ENCODE results near the gene FRZB. TPM values are rescaled to one million over a fixed set of nuclear protein-coding genes. Genes with fewer than 3 reads are reported as not detected.
A peak's percentile ranks its signal among the peaks of the same experiment; 100 is the strongest.

FRZB gene
- total RNA-seq, 2 donors from 2014 or later = 140 to 203 TPM

DNA sequence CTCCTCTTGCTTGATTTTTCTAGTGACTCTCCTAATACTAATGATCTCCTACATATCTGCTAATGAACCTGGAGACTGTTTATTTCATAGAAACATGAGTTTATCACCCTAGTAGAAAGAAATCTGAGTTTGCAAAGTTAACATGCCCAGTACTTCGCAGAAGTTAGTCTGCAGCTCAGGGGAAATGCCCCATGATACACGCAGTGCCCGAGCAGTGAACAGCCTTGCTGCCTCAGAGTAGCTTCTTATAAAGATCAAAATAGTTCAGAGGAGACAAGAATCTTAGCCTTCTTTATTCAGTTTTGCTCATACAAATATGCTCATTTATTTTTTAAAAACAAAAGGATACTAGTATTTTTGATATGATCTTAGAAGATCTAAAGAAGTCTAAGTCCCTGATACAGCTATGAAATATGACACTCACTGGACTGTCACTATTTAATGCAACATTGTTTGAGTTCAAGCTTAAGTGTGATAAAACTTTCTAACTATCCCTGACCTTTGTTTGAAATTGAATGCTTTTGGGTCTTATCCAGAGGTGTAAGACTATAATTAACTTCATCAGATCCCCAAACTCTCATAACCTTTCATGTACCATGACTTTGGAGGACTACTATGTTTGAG lies 20.5 kb downstream of the FRZB start:
- TF ChIP-seq, protein P1, sequence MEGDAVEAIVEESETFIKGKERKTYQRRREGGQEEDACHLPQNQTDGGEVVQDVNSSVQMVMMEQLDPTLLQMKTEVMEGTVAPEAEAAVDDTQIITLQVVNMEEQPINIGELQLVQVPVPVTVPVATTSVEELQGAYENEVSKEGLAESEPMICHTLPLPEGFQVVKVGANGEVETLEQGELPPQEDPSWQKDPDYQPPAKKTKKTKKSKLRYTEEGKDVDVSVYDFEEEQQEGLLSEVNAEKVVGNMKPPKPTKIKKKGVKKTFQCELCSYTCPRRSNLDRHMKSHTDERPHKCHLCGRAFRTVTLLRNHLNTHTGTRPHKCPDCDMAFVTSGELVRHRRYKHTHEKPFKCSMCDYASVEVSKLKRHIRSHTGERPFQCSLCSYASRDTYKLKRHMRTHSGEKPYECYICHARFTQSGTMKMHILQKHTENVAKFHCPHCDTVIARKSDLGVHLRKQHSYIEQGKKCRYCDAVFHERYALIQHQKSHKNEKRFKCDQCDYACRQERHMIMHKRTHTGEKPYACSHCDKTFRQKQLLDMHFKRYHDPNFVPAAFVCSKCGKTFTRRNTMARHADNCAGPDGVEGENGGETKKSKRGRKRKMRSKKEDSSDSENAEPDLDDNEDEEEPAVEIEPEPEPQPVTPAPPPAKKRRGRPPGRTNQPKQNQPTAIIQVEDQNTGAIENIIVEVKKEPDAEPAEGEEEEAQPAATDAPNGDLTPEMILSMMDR (IDR thresholded peaks at IDR 0.05) = no peak
- ATAC-seq (ENCODE audit: insufficient number of reproducible peaks, low FRiP score, low read depth) (no peak), DNase-seq (ENCODE audit: low spot score) (no peak)
- no peak overlapping the region for H3K27ac ChIP-seq
- H3K9me3 ChIP-seq = no peaks in the 10 kb centered on the region
- H3K27me3 ChIP-seq (replicated peaks; ENCODE audit: insufficient read depth) = no peaks in the 10 kb centered on the region
- H3K36me3 ChIP-seq = no peaks in the 10 kb centered on the region
- peaks cover 0 to 20% of the 10 kb centered on the region in 2 donors for H3K4me1 ChIP-seq (ENCODE audit: control insufficient read depth in 1 of 2, low read depth in 2 of 2)
- H3K4me3 ChIP-seq = peak overlapping the region; percentile 13

DNA sequence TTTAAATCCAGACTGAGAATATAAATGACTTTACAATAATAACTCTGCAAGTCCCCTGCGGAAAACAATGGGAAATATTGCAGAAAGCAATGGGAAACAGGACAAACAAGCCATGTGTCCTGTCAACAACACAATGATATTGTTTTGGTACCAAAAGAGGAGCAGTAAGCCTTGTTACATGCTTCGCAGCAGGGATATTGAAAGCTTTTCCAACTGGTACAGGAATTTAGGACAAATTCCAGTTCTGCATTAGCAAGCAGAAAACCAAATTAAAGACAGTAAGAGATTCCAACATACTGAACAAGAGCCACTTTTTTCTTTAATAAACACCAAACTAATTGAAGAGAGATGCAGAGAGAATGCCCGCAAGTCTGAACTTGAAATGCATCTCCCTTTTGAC lies 30.0 kb downstream of the FRZB start:
- DNase-seq (ENCODE audit: low spot score) (no peak), ATAC-seq (ENCODE audit: insufficient number of reproducible peaks, low FRiP score, low read depth) (no peak)
- Histone ChIP-seq H3K4me3 (no peak overlapping the region), H3K27me3 (replicated peaks; ENCODE audit: insufficient read depth) (no peaks in the 10 kb centered on the region), H3K36me3 (no peaks in the 10 kb centered on the region), H3K27ac (no peak overlapping the region), H3K9me3 (no peaks in the 10 kb centered on the region), H3K4me1 (ENCODE audit: control insufficient read depth in 1 of 2, low read depth in 2 of 2) (peaks cover 11 to 36% of the 10 kb centered on the region in 2 donors)
- TF ChIP-seq, protein P1 (IDR thresholded peaks at IDR 0.05) = no peak

DNA sequence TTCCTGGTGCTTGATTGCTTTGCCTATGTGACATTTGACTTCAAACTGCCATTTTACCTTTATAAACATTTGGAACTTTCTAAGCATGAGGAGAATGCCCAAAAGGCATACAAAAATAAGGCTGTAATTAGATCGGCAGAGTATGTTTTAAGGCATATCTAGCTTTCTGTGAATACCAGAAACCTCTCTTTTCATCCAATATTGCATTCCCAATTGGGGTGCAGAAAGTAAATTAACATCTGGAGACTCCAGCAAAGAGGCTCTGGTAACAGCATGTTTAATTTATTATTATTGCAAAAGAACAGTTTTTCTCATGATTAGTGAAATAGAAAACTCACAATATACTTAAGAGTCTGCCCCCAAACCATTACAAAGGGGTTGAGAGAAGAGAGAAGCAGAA lies 32.1 kb downstream of the FRZB start:
- TF ChIP-seq, protein P1 (IDR thresholded peaks at IDR 0.05) = no peak
- no peak for ATAC-seq (ENCODE audit: insufficient number of reproducible peaks, low FRiP score, low read depth)

DNA sequence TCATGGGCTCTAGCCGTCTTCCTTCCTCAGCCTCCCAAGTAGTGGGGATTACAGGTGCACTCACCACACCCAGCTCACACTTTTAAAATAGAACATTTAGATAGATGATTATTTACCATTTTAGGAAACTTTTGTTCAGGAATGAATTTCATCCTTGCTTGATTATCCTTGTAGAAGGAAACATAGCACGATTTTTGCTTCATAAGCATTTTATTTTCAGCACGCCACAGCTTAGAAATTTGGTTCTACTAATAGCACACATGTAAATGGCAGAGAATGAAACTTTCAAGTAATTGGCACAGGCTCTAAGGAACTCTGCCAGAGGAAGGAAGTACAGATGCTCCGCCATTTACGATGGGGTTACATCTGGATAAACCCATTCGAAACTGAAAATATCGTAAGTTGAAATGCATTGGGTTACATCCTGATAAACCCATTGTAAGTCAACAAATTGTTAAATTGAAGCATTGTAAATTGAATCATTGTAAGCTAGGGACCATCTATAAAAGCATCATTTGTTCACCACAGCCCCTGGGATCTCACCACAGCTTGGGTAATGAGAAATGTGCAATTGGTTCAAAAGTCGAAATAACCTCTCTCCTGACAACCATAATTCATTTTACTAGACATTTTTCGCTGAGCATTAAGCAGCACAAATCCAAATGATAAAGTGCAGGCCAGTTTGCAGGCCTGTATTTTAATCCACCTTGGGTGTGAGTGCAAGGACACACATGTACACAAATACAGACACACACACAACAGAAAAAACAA lies 33.2 kb downstream of the FRZB start:
- Histone ChIP-seq H3K4me3 (no peak overlapping the region), H3K9me3 (no peaks in the 10 kb centered on the region), H3K27ac (no peak overlapping the region), H3K4me1 (ENCODE audit: control insufficient read depth in 1 of 2, low read depth in 2 of 2) (peaks cover 3 to 13% of the 10 kb centered on the region in 2 donors), H3K36me3 (no peaks in the 10 kb centered on the region), H3K27me3 (replicated peaks; ENCODE audit: insufficient read depth) (no peaks in the 10 kb centered on the region)
- TF ChIP-seq, protein P1 (IDR thresholded peaks at IDR 0.05) = no peak
- DNase-seq (ENCODE audit: low spot score) = no peak
- no peak for ATAC-seq (ENCODE audit: insufficient number of reproducible peaks, low FRiP score, low read depth)

More for the DNA sequence above, 32.1 kb downstream of the FRZB start:
- no peak for DNase-seq (ENCODE audit: low spot score)
- Histone ChIP-seq H3K36me3 (no peaks in the 10 kb centered on the region), H3K9me3 (no peaks in the 10 kb centered on the region), H3K4me1 (ENCODE audit: control insufficient read depth in 1 of 2, low read depth in 2 of 2) (peaks cover 6 to 17% of the 10 kb centered on the region in 2 donors), H3K27ac (no peak overlapping the region), H3K4me3 (no peak overlapping the region), H3K27me3 (replicated peaks; ENCODE audit: insufficient read depth) (no peaks in the 10 kb centered on the region)

DNA sequence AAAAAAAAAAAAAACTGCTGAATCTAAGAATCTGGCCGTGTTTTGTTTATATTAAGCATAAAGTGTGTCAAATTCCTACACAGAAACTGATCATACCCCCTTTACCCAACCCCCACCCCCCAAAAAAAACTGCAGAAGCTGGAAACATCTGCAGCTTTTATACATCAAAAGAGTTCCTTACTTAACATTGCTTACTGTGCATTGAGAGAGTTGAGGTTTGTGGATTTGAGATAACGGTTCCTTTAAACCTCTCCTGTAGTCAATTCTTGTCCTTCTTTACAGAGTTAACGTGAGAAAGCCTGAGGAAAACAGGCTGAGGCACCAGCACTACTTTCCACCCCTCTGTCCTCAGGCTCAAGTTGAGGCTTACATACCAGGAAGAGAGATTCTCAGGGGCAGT lies 34.5 kb downstream of the FRZB start:
- ATAC-seq (ENCODE audit: insufficient number of reproducible peaks, low FRiP score, low read depth) (no peak), DNase-seq (ENCODE audit: low spot score) (no peak)
- H3K9me3 ChIP-seq = no peaks in the 10 kb centered on the region
- no peak overlapping the region for H3K27ac ChIP-seq
- no peak overlapping the region for H3K4me3 ChIP-seq
- TF ChIP-seq, protein P1 (IDR thresholded peaks at IDR 0.05) = no peak
- H3K36me3 ChIP-seq = no peaks in the 10 kb centered on the region
- peaks cover 3 to 25% of the 10 kb centered on the region in 2 donors for H3K4me1 ChIP-seq (ENCODE audit: control insufficient read depth in 1 of 2, low read depth in 2 of 2)
- H3K27me3 ChIP-seq (replicated peaks; ENCODE audit: insufficient read depth) = no peaks in the 10 kb centered on the region
